D721Med (cell line): ENCODE data around the gene NKD2.

Experiments used
- DNase-seq: peaks from one replicate; pipeline ENCODE4 v3.0.0; 2011; ENCODE audit warnings: low spot score; ENCODE audit not compliant: insufficient read length
- FAIRE-seq: peaks from 2 replicates; lab custom pipeline; 2011; peaks lifted over from hg19 to GRCh38; lab: Jason Lieb, UNC
- TF ChIP-seq, protein P1 (sequence below): IDR thresholded peaks from 2 replicates; pipeline ENCODE4 v1.5.1; 2012; ENCODE audit warnings: mild to moderate bottlenecking, control low read depth; ENCODE audit not compliant: insufficient read depth; ENCODE audit errors: missing control alignments

NKD2 gene

DNA sequence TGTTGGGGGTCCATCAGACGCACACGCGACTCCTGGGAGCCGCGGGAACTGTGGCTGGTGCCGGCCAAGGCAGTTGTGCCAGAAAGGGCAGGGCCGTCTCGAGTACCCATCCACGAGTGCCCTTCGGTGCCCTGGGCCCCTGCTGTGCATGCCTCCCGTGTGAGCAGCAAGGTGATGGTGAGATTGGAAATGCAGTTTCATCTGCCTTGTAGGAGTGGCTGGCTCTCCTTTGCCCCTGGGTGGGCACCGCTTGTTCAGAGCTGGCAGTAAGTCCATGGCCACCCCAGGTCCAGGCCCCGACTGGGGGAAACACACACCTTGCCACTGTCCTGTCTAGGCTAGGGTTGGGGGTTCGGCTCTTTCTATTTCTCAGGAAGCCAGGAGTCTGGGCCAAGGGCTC, 5.7 kb downstream of the NKD2 start:
- TF ChIP-seq, protein P1, sequence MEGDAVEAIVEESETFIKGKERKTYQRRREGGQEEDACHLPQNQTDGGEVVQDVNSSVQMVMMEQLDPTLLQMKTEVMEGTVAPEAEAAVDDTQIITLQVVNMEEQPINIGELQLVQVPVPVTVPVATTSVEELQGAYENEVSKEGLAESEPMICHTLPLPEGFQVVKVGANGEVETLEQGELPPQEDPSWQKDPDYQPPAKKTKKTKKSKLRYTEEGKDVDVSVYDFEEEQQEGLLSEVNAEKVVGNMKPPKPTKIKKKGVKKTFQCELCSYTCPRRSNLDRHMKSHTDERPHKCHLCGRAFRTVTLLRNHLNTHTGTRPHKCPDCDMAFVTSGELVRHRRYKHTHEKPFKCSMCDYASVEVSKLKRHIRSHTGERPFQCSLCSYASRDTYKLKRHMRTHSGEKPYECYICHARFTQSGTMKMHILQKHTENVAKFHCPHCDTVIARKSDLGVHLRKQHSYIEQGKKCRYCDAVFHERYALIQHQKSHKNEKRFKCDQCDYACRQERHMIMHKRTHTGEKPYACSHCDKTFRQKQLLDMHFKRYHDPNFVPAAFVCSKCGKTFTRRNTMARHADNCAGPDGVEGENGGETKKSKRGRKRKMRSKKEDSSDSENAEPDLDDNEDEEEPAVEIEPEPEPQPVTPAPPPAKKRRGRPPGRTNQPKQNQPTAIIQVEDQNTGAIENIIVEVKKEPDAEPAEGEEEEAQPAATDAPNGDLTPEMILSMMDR = no peak
- FAIRE-seq (no peak), DNase-seq (no peak)

DNA sequence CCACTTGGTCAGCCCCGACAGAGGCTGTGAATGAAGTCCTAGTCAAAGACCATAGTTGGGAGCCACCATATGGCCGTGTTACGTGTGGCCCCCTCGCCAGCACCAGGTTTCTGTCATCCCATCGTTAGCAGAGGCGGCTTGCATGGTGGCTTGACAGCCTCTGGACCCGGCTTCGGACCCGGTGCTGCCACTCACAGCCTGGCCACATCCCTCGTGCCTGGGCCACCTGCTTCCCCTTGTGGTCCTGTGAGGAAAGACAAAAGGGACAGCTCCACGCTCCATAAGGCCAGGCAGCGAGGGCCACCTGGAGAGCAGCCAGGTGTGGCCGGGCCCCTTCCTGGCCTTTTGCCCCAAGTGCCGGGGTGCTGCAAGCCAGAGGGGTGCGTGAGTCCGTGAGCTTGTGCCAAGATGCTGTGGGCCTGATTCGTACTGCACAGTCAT, 6.2 kb downstream of the NKD2 start:
- TF ChIP-seq, protein P1 = no peak
- DNase-seq (no peak), FAIRE-seq (no peak)

DNA sequence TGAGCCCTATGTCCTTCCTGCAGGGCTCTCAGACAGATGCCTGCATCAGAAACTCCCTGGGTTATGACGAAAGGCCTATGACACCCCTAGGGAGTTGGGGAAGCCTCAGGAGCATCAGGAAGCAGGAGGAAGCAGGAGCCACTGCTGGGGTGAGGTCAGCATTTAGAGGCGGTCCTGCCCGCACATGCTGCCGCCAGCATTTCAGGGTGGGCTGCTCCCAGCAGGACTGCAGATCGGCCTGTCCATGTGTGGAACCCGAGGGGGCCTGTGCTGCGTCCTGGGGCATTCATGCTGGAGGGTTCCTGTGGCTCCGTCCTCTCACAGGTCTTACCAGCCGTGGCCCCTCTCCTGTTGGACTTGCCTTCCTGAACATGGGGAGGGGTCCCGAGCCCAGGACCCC, 6.9 kb downstream of the NKD2 start:
- TF ChIP-seq, protein P1 = no peak
- no peak for DNase-seq
- no peak for FAIRE-seq

DNA sequence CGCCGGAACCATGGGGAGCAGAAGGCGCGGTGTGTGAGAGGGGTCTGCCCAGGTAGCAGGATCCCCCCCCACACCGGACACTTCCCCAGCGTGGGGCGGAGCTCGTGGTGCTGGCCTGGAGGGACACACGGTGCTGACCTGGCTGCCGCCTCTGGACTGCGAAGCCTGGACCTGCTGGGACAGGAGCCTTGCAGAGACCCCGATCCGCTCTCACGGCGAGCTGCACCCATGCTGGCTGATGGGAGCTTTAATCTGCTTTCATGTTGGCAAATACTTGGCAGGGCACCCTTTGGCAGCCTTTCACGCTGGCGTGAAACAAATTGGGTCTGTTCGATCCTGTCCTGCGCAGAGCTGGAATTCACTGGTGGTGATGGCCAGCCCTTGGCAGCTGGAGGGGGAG, 7.4 kb downstream of the NKD2 start:
- DNase-seq (no peak), FAIRE-seq (no peak)
- TF ChIP-seq, protein P1 = no peak

DNA sequence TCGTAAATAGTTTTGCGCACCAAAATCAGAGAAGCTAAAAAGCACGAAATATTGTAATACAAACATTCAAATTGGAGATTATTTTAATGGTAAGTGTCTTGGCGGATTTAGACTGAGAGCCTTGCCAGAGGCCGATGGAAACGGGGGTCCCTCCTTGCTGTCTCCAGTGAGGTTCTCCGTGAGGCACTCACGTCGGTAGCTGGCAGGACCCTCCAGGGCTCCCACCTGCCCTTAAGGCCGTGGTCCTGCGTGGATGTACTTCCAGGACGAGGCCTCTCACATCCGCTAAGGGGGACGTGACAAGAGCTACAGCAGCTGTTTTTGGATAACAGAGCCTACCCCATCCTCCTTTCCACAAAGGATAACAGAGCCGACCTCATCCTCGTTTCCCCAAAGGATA, 7.9 kb downstream of the NKD2 start:
- DNase-seq = no peak
- no peak for FAIRE-seq
- TF ChIP-seq, protein P1 = no peak

DNA sequence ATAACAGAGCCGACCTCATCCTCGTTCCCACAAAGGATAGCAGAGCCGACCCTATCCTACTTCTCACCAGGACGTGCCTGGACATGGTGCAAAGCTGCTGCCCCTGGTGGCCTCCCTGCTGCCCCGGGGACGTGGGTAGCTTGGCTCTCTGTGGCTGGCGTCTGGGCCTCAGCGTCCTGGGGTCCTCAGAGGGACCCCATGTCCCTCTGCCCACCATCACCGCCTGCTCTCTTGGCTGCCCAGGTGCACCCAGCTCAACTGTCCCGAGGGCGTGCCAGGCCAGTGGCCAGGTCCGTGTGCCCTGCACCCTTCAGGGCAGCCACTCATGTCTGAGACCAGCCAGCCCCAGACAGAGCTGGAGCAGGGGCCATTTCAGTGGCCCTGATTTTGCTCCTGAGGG, 8.5 kb downstream of the NKD2 start:
- no peak for DNase-seq
- FAIRE-seq = no peak
- TF ChIP-seq, protein P1 = no peak

DNA sequence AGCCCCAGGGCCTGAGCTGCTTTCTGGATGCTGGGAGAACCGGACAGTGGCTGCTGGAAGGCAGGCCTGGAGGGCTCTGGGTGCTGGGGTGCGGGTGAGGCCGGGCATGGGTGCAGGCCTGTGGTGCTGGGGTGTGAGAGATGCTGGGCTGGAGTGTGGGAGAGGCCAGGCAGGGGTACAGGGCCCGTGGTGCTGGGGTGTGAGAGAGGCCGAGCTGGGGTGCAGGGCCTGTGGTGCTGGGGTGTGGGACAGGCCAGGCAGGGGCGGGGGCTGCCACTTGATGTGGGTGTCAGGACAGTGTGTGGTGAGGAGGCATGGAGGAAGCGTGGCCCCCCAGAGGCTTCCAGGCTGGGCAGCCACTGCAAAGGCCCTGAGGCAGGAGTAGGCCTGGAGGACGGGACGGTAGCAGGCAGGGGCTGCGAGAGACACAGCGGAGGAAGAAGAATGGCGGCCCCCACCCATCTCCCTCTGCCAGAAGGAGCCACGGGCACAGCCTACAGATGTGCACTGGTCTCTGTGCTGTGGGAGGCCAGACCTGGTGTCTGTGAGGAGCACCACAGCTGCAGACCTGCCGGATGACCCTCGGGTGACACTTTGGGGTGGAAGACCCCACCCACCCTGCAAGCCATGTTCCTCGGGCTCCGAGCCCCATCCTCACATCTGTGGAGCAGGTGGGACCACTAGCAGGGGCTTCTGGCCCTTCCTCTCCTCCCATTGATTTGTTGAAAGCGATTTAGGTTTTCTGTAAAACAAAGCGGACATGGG, 9.3 kb downstream of the NKD2 start:
- no peak for DNase-seq
- FAIRE-seq = no peak
- TF ChIP-seq, protein P1 = no peak
